AG09319 (cell line): ENCODE measurements around the gene CEP112.

ENCODE experiments used
- DNase-seq: peaks from one replicate; pipeline ENCODE4 v3.0.0-alpha.2; 2010; ENCODE audit warnings: low read depth; ENCODE audit errors: extremely low read depth
- TF ChIP-seq, protein P1 (sequence below): IDR thresholded peaks from 2 replicates; pipeline ENCODE4 v1.5.1; 2011; ENCODE audit warnings: low read depth, mild to moderate bottlenecking, inconsistent platforms, low read length, moderate library complexity

Gene CEP112

DNA sequence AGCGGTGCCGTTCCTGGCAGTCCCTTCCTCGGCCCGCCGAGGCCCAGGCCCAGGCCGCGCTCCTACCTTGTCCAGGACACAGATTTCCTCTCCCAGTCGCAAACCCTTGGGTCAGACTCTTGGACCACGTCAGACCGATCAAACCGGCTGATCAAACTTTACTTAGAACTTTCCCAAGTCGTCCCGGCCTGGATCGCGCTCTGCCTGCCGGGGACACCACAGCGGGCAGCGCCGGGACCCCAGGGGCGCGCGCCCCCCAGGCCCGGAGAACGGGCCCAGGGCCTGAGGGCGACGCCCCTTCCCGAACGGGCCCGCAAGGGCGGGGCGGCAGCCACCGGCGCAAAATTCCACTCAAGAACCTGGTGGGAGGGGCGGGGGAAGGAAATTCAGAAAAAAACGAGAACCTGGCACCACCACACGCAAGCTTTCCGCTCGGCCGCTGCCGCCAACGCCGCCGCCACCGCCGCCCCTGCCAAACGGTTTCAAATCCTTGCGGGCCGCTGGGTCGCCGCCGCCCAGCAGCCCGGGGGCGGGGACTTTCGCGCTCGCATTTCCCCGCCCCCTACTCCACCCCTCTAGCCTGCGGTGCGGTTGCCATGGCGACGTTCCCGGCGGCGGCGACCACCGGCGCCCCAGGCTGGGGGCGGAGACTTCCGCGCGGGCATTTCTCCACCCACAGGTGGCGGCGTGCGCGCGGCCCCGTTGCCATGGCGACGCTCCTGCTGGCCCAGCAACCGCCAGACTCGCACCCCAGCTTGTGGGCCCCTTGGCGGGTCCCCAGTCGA lies at the start of gene CEP112:
Gene CEP112, minus strand, starts transcription at position 541 of the 785 bp plus-strand sequence.
- DNase-seq, result peak; percentile 16
- TF ChIP-seq, protein P1, sequence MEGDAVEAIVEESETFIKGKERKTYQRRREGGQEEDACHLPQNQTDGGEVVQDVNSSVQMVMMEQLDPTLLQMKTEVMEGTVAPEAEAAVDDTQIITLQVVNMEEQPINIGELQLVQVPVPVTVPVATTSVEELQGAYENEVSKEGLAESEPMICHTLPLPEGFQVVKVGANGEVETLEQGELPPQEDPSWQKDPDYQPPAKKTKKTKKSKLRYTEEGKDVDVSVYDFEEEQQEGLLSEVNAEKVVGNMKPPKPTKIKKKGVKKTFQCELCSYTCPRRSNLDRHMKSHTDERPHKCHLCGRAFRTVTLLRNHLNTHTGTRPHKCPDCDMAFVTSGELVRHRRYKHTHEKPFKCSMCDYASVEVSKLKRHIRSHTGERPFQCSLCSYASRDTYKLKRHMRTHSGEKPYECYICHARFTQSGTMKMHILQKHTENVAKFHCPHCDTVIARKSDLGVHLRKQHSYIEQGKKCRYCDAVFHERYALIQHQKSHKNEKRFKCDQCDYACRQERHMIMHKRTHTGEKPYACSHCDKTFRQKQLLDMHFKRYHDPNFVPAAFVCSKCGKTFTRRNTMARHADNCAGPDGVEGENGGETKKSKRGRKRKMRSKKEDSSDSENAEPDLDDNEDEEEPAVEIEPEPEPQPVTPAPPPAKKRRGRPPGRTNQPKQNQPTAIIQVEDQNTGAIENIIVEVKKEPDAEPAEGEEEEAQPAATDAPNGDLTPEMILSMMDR, result no peak

DNA sequence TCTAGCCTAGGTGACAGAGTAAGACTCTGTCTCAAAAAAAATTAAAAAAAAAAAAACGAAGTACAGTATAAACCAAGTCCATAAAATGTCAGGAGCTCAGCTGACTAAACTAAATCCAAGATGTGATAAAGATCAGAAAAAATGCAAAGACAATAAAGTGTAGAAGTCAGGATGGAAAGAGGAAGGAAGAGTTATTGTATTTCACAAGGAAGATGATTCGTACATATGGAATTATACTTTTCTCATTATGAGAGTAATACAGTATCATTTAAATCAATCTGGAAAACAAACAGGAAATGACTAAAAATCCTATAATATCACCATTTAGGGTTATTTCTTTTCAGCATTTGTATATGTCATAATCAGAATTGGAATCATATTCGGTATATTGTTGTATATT lies 48.7 kb upstream of the CEP112 start:
- TF ChIP-seq, protein P1, result no peak

DNA sequence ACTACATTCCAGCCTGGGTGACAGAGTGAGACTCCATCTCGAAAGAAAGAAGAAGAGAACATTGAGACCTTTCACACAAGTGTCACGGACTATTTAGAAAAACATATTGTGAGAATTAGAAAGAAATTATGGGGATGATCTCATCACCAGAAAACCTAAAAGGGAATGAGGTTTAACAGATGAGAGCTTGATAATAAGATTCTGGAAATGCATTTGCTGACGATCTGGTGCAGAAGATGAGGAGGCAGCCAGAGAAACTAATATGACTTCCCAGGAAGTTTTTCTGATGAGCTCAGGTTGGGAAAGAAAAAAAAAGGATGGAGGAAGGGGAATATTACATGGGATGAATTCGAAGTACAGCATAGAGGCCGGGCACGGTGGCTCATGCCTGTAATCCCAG lies 48.1 kb upstream of the CEP112 start:
- no peak for DNase-seq
- TF ChIP-seq, protein P1, result no peak

More for the DNA sequence above, 48.7 kb upstream of the CEP112 start:
- no peak for DNase-seq

DNA sequence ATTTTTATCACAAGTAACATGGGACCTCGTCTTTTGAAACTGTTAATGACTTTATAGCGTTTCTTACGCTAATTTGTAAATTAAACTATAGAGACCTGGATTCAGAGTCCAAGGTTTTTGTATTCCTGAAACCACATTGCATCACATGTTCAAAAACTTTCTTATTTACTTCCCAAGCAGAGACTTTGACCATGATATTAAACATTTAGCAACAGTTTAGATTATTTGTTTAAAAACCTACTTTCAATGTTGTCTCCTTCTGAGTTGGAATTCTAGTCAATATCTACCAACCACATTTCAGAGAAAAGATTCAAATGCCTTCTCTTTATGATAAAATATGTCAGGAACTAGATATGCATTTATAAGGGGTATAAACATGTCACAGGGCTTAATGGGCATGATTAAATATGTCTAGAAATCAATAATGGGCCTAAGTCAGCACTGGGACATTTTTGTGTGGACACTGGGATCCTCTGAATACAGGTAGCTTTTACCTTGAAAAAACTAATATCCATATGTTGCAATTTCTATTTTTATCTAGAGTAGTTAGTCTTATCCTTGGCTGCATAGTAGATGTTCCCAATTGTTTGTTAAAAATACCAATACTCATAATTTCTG lies 43.6 kb upstream of the CEP112 start:
- TF ChIP-seq, protein P1, result no peak
- no peak for DNase-seq

DNA sequence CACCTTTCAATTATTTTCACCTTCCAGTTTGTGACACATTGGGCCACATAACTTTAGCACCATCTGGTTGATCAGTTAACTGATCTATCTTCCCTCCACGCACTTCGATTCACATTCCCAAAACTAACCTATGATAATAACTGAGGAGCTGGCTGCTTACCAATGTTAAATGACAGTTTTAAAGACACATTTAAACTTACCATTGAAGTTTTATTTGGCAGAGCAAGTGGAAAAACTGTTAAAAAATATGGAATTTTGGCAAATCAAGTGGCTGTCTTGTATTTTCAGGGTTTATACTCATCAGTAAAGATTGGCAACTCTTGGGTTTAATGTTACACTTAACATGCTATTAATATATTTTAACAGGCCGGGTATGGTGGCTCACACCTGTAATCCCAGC lies 42.7 kb upstream of the CEP112 start:
- no peak for DNase-seq
- TF ChIP-seq, protein P1, result no peak

DNA sequence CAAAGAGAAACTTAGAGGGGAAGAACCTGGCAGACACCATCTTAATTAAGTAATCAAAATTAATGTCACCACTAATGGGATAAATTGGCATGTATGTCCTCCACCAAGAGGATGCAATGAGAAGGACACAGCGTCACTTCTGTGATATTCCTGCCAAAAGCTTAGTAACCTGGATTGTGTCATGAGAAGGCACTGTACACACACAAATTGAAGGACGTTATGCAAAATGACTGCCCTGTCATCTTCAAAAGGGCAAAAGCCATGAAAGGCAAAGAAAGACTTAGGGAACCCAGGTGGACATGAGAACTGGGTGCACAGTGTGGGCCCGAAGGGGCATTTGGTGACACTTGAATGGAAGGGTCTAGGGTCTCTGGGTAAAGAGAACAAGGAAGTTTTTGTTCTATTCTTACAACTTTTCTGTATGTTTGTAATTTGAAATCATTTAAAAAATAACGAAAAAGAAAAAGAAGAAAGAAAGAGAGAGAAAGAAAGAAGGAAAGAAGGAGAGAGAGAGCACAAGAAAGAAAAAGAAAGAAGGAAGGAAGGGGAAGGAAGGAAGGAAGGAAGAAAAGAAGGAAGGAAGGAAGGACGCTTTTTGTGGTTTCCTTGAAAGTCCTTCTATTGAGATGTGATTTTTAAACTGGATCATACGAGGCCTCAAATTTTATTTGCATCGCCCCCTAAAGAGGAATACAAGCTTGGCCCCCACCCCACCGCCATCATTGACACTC lies 41.3 kb upstream of the CEP112 start:
- TF ChIP-seq, protein P1, result no peak
- no peak for DNase-seq
